Stimulated activated CD8-positive, alpha-beta memory T cell treated with anti-CD3 and anti-CD28 coated beads, Interleukin-15, amount 100 ng/mL, for 4 hours (primary cell): ENCODE results near the gene UBE2O.

Experiments
- DNase-seq, 2 donors: peaks; one replicate each; pipeline ENCODE4 v3.0.0-alpha.2; 2020; ENCODE audit warnings: low read depth in 2 of 2

The UBE2O gene

GRCh38 chr17:76439314-76439928 lies 13.5 kb downstream of the UBE2O start:
- no peak for DNase-seq

- DNase-seq: no peak
Measured at GRCh38 chr17:76438906-76439305, 14.0 kb downstream of the UBE2O start.

DNA sequence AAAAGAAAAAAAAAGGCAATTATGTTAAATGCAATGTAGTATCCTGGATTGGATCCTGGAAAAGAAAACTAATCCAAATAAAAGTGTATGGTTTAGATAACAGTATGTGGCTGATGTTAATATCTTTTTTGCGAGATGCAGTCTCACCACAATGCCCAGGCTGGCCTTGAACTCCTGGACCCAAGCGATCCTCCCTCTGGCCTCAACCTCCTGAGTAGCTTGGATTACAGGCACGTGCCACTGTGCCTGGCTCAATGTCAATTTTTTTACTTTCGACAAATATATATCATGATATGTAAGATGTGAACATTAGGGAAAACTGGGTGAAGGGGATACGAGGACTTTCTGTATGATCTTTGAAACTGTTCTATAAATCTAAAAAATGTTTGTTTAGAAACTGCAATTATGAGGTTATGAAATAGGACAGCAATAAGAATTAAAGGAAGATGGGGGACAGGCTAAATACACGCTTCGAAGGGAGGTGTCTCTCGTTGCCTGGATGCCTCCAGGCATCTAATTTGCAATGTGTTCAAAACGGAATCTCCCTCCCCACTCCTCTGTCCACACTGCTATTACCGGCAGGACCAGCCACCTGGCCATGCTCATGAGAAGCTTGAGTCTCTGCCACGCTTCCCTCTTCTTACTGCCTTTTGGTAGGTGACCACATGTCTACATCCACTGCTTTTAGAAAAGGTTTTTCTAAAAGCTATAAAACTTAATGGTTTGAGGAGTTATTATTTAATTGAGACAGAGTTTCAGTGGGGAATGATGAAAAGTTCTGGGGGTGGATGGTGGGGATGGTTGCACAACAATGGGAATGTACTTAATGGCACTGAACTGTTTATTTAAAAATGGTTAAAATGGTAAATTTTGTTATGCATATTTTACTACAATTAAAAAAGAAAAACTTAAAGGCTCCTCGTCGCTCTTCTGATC lies 15.2 kb downstream of the UBE2O start:
- DNase-seq: no peak

DNA sequence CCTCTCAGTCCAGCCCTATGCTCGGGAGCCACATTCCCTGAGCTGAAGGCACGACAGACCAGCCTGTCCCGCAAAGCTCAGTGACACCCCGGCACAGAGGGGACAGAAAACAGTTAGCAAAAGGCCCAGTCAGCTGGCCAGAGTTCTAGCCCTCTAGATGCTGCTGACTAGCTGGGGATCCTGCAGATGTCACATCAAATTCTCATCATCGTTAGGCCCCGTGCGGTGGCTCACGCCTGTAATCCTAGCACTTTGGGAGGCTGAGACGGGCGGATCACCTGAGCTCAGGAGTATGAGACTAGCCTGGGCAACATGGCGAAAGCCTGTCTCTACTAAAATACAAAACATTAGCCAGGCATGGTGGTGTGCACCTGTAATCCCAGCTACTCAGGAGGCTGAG lies 17.2 kb downstream of the UBE2O start:
- no peak for DNase-seq

DNA sequence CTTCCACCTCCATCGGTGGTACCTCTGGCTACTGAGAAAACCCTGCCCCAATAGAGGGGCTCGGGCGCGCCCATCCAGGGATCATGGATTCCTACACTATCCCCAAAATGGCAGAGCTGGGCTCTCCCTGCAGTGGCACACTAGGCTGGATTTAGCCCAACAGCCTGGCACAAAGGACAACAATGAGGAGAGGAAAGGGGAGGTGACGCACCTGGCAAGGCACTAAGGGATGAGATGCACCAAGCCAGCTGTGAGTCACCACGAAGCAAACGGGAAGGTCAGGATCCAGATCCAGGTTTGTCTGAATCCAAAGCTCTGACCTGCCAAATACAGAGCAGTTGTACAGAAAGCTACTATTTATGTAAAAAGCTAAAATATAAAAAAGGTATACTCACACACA lies 18.1 kb downstream of the UBE2O start:
- no peak for DNase-seq

DNA sequence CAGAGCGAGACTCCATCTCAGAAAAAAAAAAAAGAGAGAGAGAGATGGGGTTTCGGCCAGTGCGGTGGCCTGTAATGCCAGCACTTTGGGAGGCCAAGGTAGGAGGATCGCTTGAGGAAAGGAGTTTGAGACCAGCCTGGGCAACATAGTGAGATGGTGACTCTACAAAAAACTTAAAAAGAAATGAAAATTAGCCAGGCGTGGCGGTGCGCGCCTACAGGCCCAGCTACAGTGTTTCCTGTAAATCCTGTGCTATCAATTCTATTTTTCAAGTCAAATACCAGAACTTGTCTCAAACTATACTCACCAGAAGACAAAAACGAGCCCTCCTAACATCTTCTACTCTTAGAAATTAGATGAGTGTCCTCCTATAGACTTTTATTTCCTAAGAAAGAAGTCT lies 19.3 kb downstream of the UBE2O start:
- no peak for DNase-seq

GRCh38 chr17:76432712-76433336 lies 20.1 kb downstream of the UBE2O start:
- no peak for DNase-seq

- no peak for DNase-seq
Measured at GRCh38 chr17:76432004-76432403, 20.9 kb downstream of the UBE2O start.

DNA sequence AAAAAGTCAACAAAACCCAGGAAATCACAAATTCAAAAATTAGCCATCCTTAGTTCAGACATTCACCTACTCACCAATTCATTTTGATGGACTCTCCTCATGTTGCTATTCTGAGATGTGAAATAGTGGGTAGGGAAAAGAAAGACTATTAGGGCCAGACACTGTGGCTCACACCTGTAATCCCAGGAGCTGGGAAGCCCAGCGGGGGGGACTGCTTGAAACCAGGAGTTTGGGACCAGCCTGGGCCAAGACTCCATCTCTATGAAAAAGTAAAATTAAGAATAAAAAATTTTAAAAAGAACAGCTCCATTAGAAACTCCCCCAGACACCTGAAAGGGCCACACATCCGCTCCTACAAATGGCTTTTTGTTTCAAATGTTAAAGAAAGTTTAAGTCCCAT lies 21.4 kb downstream of the UBE2O start:
- DNase-seq: no peak

DNA sequence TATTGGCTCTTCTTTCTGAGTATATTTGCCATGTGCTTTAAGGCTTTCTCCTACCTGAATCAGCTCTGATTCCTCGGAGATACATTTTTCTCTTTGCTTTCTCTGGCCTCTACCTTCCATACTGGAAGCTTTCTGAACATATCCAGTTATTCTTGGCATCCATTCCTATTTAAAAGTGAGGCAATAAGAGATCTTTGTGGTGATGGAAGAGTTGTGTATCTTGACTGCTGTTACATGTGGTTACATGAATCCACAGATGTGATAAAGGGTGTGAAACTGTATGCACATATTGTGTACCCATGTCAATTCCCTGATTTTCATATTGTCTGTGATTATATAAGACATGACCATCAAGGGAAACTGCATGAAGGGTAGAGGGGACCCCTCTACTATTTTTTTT lies 24.4 kb downstream of the UBE2O start:
- no peak for DNase-seq

DNA sequence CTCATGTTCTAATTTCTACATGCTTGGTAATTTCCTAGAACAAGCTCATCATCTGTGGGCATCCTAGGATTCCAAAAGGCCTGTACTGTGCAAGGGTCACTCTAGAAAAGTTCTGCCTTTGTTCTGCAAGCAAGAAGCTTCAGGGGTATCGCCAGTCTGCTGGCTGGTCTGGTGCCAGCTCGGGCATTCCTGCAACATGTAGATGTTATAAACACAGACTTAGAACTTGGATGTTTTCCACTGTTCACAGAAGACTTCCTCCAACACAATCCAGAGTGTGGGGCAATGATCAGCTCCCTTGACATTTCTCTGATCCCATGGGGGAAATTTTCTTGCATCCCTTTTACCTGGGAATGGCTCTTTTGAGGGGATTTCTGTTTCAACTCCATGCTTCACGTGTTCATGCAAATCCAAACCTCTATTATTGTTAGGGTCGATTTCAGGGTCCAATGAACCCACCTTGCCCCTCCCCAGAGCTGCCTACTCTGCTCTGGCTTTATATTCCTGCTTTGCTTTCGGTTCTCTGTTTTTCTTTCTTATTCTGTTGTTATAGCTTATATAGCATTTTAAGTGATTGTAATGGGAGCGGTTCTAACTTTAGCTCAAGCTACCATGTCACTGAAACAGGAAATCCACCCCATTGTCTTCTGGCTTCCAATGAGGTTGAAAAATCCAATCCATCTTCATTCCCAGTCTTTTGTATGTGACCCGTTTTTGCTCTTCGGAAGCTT lies 25.3 kb downstream of the UBE2O start:
- DNase-seq: no peak

DNA sequence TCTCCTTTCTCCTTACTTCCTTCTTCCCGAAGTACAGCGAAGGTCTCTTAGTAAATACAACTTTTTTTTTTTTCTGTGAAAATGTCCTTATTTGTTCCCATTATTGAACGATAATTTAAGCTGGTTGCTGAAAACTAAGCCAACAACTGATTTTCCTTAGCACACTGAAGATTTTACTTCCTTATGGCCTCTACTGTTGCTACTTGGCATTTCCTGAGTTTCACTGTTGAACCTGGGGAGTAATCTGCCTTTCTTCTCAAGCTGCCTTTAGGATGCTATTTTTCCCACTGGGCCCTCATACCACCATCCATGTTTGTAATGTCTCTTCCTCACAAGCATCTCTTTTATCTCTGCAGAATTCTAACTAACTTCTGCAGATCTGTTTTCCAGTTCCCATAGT lies 26.1 kb downstream of the UBE2O start:
- DNase-seq: no peak

GRCh38 chr17:76422860-76423259 lies 30.1 kb downstream of the UBE2O start:
- no peak for DNase-seq

GRCh38 chr17:76422406-76422805 lies 30.5 kb downstream of the UBE2O start:
- DNase-seq: no peak

GRCh38 chr17:76421044-76421407 lies 31.9 kb downstream of the UBE2O start:
- no peak for DNase-seq

GRCh38 chr17:76420356-76421043 lies 32.5 kb downstream of the UBE2O start:
- no peak for DNase-seq

DNA sequence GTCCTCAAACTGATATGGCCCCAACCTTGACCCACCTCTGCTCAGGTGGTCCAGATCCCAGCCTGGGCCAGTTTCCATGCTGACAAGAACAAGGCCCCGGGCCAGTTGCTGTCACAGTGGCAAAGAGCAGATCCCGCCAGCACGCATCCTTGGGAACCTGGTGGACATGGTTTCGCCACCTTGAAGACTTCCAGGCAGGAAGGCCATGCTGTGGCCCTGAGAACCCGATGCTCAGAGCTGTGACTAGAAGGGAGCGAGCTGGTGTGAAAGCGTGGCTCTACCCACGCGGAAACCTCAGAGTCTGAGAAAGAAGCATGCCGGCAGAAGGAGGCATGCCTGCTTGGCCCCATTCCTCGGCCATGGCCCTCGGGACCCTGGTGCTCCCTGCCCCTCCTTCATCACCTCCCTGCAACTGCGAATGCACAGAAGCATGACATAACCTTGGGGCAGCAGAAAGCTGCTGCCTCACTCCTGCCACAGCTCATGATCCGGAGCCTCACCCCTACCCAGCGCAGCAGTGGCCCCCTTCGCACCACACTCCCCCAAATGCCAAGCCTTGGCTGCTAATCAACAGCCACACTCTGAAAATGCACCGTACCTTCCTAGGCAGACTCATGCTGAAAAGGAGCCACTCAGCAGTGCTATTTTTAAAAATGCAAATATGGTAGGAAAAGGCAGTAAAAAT lies 33.2 kb downstream of the UBE2O start:
- no peak for DNase-seq

- no peak for DNase-seq
Measured at GRCh38 chr17:76417499-76418143, 35.3 kb downstream of the UBE2O start.

- no peak for DNase-seq
Measured at GRCh38 chr17:76416899-76417298, 36.1 kb downstream of the UBE2O start.

- DNase-seq: no peak
Measured at GRCh38 chr17:76416457-76416856, 36.5 kb downstream of the UBE2O start.

GRCh38 chr17:76415786-76416185 lies 37.2 kb downstream of the UBE2O start:
- no peak for DNase-seq
